ENCODE data around the gene ABCF2.

Gene ABCF2

DNA sequence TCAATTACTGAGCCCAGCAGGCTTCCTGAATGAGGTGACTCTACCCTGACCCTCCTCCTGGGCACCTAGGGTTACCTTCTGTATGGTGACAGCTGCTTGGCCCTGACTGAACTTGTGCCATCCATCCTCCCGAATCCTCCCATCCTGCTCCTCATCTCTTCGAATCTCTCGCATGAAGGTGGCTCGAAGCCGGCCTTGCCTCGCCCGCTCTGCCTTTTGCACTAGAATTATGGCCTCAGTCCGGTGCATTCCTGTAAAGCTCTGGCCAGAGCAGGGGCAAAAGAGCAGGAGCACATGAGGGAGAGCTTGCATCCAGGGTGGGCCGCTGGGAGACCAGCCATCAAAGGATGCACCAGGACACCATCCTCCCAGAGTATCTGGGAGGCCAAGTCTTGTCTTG, 24.2 kb downstream of the ABCF2 start:
- TF ChIP-seq CTCF (conservative IDR thresholded peaks at IDR 0.05; ENCODE audit: low read depth, low read length): no peak
- no peaks in the 10 kb centered on the region for H3K36me3 ChIP-seq (ENCODE audit: insufficient read depth)
- no peak overlapping the region for H2AFZ ChIP-seq (ENCODE audit: low read depth)
- no peaks in the 10 kb centered on the region for H3K79me2 ChIP-seq (ENCODE audit: insufficient read depth, low read depth)
- no peak overlapping the region for H3K27ac ChIP-seq
- H3K27me3 ChIP-seq (ENCODE audit: insufficient read depth, low read depth): peaks cover 99% of the 10 kb centered on the region
- H3K4me1 ChIP-seq (ENCODE audit: low read depth, poor library complexity, severe bottlenecking): no peaks in the 10 kb centered on the region
- H4K20me1 ChIP-seq (ENCODE audit: insufficient read depth): no peaks in the 10 kb centered on the region
- no peak overlapping the region for H3K9ac ChIP-seq
- H3K4me2 ChIP-seq: no peak overlapping the region
- H3K4me3 ChIP-seq (IDR thresholded peaks at IDR 0.05; ENCODE audit: insufficient read depth, low read depth, low read length): no peak overlapping the region

DNA sequence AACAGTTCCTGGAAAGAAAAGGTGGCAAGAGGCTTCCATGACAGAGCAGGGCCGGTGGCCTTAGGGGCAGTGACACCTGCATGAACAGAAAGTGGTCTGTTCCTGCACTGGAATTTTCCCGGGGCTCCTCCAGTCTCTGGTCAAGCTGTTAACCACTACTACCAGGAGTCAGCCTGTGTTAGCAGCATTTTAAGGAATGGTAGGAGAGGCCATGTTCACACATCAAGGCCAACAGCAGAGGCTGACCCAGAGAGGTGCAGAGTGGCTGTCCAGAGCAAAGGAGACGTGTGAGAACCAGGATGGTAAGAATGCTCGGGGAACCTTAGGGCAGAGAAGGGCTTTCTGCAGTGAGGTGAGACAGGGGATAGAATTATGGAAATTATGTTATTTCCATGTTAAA, 25.3 kb downstream of the ABCF2 start:
- Histone ChIP-seq H3K36me3 (ENCODE audit: insufficient read depth) (no peaks in the 10 kb centered on the region), H3K27ac (no peak overlapping the region), H2AFZ (ENCODE audit: low read depth) (no peak overlapping the region), H3K4me1 (ENCODE audit: low read depth, poor library complexity, severe bottlenecking) (no peaks in the 10 kb centered on the region), H3K9ac (no peak overlapping the region), H3K27me3 (ENCODE audit: insufficient read depth, low read depth) (peaks cover 99% of the 10 kb centered on the region), H3K4me3 (IDR thresholded peaks at IDR 0.05; ENCODE audit: insufficient read depth, low read depth, low read length) (no peak overlapping the region), H3K79me2 (ENCODE audit: insufficient read depth, low read depth) (no peaks in the 10 kb centered on the region), H4K20me1 (ENCODE audit: insufficient read depth) (no peaks in the 10 kb centered on the region), H3K4me2 (no peak overlapping the region)
- TF ChIP-seq CTCF (conservative IDR thresholded peaks at IDR 0.05; ENCODE audit: low read depth, low read length): no peak

DNA sequence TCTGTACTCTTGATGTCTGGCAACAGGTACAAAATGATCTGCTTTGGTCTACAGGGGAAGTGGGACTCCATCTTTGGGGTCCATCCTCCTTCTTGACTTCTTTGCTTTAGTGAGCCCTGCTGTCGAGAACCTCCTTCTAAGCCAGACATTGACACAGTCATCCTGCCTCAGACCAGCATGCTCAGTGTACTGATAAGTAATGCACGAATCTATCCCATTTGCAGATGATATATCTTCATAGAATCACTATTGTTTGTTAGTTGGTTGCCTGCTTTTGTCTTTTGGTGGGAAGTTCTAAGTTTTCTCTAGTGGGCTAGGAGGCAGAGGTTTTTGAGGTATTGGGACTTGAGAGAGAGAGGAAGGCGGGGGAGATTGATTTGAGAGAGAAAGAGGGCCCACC, 25.7 kb downstream of the ABCF2 start:
- H3K9ac ChIP-seq: no peak overlapping the region
- H2AFZ ChIP-seq (ENCODE audit: low read depth): no peak overlapping the region
- H3K4me1 ChIP-seq (ENCODE audit: low read depth, poor library complexity, severe bottlenecking): no peaks in the 10 kb centered on the region
- H3K79me2 ChIP-seq (ENCODE audit: insufficient read depth, low read depth): no peaks in the 10 kb centered on the region
- H3K27me3 ChIP-seq (ENCODE audit: insufficient read depth, low read depth): peaks cover 99% of the 10 kb centered on the region
- H3K4me2 ChIP-seq: no peak overlapping the region
- no peak overlapping the region for H3K27ac ChIP-seq
- TF ChIP-seq CTCF (conservative IDR thresholded peaks at IDR 0.05; ENCODE audit: low read depth, low read length): no peak
- H3K4me3 ChIP-seq (IDR thresholded peaks at IDR 0.05; ENCODE audit: insufficient read depth, low read depth, low read length): no peak overlapping the region
- H3K36me3 ChIP-seq (ENCODE audit: insufficient read depth): no peaks in the 10 kb centered on the region
- no peaks in the 10 kb centered on the region for H4K20me1 ChIP-seq (ENCODE audit: insufficient read depth)

- H3K79me2 ChIP-seq (ENCODE audit: insufficient read depth, low read depth): no peaks in the 10 kb centered on the region
- no peak overlapping the region for H3K9ac ChIP-seq
- no peak overlapping the region for H3K4me3 ChIP-seq (IDR thresholded peaks at IDR 0.05; ENCODE audit: insufficient read depth, low read depth, low read length)
- no peak overlapping the region for H3K27ac ChIP-seq
- H3K4me2 ChIP-seq: no peak overlapping the region
- H3K27me3 ChIP-seq (ENCODE audit: insufficient read depth, low read depth): peaks cover 99% of the 10 kb centered on the region
- H4K20me1 ChIP-seq (ENCODE audit: insufficient read depth): no peaks in the 10 kb centered on the region
- no peaks in the 10 kb centered on the region for H3K4me1 ChIP-seq (ENCODE audit: low read depth, poor library complexity, severe bottlenecking)
- H2AFZ ChIP-seq (ENCODE audit: low read depth): no peak overlapping the region
- no peaks in the 10 kb centered on the region for H3K36me3 ChIP-seq (ENCODE audit: insufficient read depth)
- no peak for TF ChIP-seq CTCF (conservative IDR thresholded peaks at IDR 0.05; ENCODE audit: low read depth, low read length)
Measured at GRCh38 chr7:151198945-151199848, 27.8 kb downstream of the ABCF2 start.
